Measurements from ENCODE around the gene S100Z. TPM values are rescaled to one million over a fixed set of nuclear protein-coding genes. Genes with fewer than 3 reads are reported as not detected.

The S100Z gene
- total RNA-seq, 1 experiment from 2014 or later, result not detected

DNA sequence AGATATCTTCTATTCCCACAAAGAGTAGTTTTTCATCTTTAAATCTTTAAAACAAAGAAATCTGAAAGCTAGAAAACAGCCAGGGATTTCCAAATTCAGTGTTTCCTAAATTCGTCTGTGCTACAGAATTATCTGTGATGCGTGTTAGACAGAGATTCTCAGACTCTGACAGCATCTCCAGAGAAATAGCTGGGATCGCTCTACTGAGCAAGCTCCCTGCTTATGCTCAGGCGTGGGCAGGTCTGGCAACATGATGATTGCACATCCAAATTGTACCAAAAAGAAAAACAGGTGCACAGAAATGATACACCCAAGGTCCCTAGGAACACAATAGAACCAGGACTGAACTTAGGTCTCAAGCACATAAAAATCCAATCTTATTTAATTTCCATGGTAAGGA lies 80.3 kb downstream of the S100Z start (continued):
- TF ChIP-seq, protein P1, sequence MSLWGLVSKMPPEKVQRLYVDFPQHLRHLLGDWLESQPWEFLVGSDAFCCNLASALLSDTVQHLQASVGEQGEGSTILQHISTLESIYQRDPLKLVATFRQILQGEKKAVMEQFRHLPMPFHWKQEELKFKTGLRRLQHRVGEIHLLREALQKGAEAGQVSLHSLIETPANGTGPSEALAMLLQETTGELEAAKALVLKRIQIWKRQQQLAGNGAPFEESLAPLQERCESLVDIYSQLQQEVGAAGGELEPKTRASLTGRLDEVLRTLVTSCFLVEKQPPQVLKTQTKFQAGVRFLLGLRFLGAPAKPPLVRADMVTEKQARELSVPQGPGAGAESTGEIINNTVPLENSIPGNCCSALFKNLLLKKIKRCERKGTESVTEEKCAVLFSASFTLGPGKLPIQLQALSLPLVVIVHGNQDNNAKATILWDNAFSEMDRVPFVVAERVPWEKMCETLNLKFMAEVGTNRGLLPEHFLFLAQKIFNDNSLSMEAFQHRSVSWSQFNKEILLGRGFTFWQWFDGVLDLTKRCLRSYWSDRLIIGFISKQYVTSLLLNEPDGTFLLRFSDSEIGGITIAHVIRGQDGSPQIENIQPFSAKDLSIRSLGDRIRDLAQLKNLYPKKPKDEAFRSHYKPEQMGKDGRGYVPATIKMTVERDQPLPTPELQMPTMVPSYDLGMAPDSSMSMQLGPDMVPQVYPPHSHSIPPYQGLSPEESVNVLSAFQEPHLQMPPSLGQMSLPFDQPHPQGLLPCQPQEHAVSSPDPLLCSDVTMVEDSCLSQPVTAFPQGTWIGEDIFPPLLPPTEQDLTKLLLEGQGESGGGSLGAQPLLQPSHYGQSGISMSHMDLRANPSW (CRISPR knock-in tag; conservative IDR thresholded peaks at IDR 0.05; ENCODE audit: low read depth), result no peak
- TF ChIP-seq, protein P2, sequence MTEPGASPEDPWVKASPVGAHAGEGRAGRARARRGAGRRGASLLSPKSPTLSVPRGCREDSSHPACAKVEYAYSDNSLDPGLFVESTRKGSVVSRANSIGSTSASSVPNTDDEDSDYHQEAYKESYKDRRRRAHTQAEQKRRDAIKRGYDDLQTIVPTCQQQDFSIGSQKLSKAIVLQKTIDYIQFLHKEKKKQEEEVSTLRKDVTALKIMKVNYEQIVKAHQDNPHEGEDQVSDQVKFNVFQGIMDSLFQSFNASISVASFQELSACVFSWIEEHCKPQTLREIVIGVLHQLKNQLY (CRISPR knock-in tag; IDR thresholded peaks at IDR 0.05), result no peak
- TF ChIP-seq, protein P3, sequence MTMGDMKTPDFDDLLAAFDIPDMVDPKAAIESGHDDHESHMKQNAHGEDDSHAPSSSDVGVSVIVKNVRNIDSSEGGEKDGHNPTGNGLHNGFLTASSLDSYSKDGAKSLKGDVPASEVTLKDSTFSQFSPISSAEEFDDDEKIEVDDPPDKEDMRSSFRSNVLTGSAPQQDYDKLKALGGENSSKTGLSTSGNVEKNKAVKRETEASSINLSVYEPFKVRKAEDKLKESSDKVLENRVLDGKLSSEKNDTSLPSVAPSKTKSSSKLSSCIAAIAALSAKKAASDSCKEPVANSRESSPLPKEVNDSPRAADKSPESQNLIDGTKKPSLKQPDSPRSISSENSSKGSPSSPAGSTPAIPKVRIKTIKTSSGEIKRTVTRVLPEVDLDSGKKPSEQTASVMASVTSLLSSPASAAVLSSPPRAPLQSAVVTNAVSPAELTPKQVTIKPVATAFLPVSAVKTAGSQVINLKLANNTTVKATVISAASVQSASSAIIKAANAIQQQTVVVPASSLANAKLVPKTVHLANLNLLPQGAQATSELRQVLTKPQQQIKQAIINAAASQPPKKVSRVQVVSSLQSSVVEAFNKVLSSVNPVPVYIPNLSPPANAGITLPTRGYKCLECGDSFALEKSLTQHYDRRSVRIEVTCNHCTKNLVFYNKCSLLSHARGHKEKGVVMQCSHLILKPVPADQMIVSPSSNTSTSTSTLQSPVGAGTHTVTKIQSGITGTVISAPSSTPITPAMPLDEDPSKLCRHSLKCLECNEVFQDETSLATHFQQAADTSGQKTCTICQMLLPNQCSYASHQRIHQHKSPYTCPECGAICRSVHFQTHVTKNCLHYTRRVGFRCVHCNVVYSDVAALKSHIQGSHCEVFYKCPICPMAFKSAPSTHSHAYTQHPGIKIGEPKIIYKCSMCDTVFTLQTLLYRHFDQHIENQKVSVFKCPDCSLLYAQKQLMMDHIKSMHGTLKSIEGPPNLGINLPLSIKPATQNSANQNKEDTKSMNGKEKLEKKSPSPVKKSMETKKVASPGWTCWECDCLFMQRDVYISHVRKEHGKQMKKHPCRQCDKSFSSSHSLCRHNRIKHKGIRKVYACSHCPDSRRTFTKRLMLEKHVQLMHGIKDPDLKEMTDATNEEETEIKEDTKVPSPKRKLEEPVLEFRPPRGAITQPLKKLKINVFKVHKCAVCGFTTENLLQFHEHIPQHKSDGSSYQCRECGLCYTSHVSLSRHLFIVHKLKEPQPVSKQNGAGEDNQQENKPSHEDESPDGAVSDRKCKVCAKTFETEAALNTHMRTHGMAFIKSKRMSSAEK (CRISPR knock-in tag; IDR thresholded peaks at IDR 0.05; ENCODE audit: borderline replicate concordance), result no peak
- TF ChIP-seq, protein P4, sequence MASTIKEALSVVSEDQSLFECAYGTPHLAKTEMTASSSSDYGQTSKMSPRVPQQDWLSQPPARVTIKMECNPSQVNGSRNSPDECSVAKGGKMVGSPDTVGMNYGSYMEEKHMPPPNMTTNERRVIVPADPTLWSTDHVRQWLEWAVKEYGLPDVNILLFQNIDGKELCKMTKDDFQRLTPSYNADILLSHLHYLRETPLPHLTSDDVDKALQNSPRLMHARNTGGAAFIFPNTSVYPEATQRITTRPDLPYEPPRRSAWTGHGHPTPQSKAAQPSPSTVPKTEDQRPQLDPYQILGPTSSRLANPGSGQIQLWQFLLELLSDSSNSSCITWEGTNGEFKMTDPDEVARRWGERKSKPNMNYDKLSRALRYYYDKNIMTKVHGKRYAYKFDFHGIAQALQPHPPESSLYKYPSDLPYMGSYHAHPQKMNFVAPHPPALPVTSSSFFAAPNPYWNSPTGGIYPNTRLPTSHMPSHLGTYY (CRISPR knock-in tag; IDR thresholded peaks at IDR 0.05), result no peak
- no peak for TF ChIP-seq TCF7 (CRISPR knock-in tag; IDR thresholded peaks at IDR 0.05; ENCODE audit: low read depth)
- TF ChIP-seq, protein P5, sequence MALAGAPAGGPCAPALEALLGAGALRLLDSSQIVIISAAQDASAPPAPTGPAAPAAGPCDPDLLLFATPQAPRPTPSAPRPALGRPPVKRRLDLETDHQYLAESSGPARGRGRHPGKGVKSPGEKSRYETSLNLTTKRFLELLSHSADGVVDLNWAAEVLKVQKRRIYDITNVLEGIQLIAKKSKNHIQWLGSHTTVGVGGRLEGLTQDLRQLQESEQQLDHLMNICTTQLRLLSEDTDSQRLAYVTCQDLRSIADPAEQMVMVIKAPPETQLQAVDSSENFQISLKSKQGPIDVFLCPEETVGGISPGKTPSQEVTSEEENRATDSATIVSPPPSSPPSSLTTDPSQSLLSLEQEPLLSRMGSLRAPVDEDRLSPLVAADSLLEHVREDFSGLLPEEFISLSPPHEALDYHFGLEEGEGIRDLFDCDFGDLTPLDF (CRISPR knock-in tag; IDR thresholded peaks at IDR 0.05), result no peak
- TF ChIP-seq, protein P6, sequence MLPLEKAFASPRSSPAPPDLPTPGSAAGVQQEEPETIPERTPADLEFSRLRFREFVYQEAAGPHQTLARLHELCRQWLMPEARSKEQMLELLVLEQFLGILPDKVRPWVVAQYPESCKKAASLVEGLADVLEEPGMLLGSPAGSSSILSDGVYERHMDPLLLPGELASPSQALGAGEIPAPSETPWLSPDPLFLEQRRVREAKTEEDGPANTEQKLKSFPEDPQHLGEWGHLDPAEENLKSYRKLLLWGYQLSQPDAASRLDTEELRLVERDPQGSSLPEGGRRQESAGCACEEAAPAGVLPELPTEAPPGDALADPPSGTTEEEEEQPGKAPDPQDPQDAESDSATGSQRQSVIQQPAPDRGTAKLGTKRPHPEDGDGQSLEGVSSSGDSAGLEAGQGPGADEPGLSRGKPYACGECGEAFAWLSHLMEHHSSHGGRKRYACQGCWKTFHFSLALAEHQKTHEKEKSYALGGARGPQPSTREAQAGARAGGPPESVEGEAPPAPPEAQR (CRISPR knock-in tag; IDR thresholded peaks at IDR 0.05), result no peak
- TF ChIP-seq, protein P7, sequence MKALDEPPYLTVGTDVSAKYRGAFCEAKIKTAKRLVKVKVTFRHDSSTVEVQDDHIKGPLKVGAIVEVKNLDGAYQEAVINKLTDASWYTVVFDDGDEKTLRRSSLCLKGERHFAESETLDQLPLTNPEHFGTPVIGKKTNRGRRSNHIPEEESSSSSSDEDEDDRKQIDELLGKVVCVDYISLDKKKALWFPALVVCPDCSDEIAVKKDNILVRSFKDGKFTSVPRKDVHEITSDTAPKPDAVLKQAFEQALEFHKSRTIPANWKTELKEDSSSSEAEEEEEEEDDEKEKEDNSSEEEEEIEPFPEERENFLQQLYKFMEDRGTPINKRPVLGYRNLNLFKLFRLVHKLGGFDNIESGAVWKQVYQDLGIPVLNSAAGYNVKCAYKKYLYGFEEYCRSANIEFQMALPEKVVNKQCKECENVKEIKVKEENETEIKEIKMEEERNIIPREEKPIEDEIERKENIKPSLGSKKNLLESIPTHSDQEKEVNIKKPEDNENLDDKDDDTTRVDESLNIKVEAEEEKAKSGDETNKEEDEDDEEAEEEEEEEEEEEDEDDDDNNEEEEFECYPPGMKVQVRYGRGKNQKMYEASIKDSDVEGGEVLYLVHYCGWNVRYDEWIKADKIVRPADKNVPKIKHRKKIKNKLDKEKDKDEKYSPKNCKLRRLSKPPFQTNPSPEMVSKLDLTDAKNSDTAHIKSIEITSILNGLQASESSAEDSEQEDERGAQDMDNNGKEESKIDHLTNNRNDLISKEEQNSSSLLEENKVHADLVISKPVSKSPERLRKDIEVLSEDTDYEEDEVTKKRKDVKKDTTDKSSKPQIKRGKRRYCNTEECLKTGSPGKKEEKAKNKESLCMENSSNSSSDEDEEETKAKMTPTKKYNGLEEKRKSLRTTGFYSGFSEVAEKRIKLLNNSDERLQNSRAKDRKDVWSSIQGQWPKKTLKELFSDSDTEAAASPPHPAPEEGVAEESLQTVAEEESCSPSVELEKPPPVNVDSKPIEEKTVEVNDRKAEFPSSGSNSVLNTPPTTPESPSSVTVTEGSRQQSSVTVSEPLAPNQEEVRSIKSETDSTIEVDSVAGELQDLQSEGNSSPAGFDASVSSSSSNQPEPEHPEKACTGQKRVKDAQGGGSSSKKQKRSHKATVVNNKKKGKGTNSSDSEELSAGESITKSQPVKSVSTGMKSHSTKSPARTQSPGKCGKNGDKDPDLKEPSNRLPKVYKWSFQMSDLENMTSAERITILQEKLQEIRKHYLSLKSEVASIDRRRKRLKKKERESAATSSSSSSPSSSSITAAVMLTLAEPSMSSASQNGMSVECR (CRISPR knock-in tag; IDR thresholded peaks at IDR 0.05; ENCODE audit: borderline replicate concordance), result no peak
- TF ChIP-seq CREM (CRISPR knock-in tag; IDR thresholded peaks at IDR 0.05), result no peak
- no peak for TF ChIP-seq RORB (CRISPR knock-in tag; IDR thresholded peaks at IDR 0.05)
